Fibroblast of skin of abdomen (primary cell): Measurements from ENCODE around the gene TMEM134. TPM values are rescaled to one million over a fixed set of nuclear protein-coding genes. Genes with fewer than 3 reads are reported as not detected.
A peak's percentile ranks its signal among the peaks of the same experiment; 100 is the strongest.
"Not testable (repeated sequence)": the region's sequence is repeated elsewhere in the genome, so short reads cannot be mapped to it uniquely, and the experiment has no call there.

Source experiments
- DNase-seq: peaks from one replicate; pipeline ENCODE4 v3.0.0-alpha.2; 2013
- polyA plus RNA-seq, 2 experiments: library from polyadenylated mRNA; unstranded; fragments of 120-200 nt; gene quantifications; one replicate each; pipeline ENCODE4 v1.2.1, GENCODE V29; 2013; ENCODE audit not compliant: insufficient read length in 2 of 2

Gene TMEM134, protein sequence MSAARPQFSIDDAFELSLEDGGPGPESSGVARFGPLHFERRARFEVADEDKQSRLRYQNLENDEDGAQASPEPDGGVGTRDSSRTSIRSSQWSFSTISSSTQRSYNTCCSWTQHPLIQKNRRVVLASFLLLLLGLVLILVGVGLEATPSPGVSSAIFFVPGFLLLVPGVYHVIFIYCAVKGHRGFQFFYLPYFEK
- polyA plus RNA-seq (2013, experiment 1 of 2; ENCODE audit: insufficient read length) = 38.0 TPM
- 40.0 TPM for polyA plus RNA-seq (2013, experiment 2 of 2; ENCODE audit: insufficient read length)

DNA sequence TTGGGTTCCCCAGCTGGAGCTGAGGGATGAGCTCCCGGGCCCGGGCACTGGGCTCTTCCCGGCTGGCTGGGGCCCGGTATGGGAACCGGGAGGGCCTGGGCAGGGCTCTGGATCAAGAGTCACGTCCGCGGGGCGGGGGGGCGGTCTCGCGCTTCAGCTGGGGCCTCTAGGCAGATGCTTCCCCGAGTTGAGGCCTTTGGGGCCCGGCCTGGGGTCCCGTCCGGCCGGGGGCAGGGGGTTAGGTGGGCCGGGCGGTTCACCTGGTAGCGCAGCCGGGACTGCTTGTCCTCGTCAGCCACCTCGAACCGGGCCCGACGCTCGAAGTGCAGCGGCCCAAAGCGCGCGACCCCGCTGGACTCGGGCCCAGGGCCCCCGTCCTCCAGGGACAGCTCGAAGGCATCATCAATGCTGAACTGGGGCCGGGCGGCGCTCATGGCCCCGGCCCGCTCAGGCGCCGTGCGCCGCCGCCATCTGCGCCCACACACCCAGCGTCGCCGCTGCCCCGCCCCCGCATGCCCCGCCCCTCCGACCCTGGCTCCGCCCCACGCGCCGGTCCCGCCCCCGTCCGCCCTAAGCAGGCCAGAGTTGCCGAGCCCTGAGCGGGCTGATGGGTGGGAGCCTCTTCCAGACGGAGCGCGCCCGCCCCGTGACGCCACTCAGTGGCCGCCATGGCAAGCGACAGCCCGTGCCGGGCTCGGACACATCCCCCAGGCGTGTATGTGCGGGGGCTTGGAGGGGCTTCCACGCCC, at the start of gene TMEM134:
Gene TMEM134 (minus strand): TSS at position 493 of the 749 bp plus-strand sequence. CDS start 59 bp downstream, at position 434.
- DNase-seq = peak; percentile 93

DNA sequence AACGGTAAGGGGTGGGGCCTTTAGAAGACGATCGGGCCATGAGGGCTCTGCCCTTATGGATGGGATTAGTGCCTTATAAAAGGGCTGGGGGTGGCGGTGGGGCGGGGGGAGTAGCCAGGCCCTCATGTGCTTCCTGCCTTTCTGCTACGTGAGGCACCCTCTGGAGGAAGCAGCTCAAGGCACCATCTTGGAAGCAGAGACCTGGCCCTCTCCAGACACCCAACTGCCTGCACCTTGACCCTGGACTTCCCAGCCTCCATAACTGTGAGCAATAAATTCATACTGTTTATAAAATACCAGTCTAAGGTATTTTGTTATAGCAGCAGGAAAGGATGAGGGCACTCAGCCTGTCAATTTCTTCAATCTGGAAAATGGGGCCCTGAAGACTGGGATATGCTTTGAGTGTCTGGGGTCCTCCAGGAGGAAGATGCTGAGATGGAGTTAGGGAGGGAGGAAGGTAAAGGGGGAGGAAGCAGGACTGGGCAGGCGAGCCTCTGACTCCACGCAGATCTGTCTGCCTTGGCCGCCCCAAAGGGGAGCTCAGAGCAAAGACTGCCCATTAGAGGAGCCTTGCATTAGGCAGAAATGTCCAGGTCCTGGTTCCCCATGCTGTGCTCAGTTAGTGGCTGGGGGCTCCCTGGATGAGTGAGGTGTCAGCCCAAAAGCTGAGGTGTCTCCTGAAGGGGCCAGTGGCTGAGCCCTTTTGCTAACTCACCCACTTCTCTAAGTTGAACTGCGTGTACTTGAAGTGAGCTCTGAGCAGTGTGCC, 48.9 kb upstream of the TMEM134 start:
- no peak for DNase-seq

DNA sequence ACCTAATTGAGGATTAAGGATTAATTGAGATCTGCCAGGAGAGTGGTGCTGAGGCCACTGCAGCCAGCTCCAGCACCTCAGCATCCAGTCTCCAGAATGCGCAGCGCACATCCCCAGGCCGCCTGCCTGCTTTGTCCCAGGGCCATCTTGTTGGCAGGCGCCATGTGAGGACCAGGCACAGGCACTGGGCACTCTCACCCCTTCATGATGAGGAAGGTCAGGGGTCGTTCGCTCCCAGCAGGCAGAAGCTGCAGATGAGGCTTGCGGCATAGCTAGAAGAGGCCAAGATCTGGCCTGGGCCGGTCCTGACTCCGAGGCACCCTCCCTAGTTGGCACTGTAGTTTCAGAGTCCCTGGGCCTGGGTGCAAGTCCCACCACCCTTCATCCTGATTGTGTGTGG, 47.8 kb upstream of the TMEM134 start:
- no peak for DNase-seq

DNA sequence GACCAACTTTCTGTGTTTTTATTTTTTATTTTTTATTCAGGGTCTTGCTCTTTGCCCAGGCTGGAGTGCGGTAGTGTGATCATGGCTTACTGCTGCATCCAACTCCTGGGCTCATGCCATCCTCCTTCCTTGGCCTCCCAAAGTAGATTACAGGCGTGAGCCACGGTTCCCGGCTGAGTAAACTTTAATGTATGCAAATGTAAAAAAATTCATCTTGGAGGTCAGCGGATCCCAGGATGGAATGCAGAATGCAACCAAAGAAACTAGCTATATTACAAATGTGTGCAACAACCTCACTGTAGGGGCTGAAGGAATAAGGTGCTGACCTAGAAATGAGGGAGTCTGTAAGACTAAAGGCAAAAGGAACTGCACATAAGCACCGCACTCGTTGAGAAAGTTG, 45.1 kb upstream of the TMEM134 start:
- DNase-seq = no peak

DNA sequence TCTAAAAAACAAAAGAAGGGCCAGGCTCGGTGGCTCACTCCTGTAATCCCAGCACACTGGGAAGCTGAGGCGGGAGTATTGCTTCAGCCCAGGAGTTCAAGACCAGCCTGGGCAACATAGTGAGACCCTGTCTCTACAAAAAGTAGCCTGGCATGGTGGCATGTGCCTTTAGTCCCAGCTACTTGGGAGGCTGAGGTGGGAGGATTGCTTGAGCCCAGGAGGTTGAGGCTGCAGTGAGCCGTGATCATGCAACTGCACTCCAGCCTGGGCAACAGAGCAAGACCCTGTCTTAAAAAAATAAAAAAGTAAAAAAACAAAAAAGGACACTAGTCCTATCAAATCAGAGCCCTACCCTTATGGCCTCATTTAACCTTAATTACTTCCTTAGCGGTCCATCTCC, 42.5 kb upstream of the TMEM134 start:
- DNase-seq = not testable (repeated sequence)

DNA sequence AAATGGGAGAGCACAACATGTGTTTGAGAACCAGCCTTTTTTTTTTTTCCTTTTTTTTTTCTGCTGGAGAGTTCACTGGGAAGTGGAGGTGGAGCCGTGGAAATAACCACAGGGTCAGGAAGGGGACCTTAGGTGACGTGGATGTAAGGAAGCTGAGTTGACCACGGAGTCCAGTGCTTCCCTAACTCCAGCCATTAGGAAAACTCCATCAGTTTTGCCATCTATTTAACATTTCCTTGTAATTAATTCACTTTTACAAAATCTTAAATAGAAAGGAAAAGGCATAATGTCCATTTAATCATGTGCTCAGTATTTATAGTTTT, 40.9 kb upstream of the TMEM134 start:
- no peak for DNase-seq

DNA sequence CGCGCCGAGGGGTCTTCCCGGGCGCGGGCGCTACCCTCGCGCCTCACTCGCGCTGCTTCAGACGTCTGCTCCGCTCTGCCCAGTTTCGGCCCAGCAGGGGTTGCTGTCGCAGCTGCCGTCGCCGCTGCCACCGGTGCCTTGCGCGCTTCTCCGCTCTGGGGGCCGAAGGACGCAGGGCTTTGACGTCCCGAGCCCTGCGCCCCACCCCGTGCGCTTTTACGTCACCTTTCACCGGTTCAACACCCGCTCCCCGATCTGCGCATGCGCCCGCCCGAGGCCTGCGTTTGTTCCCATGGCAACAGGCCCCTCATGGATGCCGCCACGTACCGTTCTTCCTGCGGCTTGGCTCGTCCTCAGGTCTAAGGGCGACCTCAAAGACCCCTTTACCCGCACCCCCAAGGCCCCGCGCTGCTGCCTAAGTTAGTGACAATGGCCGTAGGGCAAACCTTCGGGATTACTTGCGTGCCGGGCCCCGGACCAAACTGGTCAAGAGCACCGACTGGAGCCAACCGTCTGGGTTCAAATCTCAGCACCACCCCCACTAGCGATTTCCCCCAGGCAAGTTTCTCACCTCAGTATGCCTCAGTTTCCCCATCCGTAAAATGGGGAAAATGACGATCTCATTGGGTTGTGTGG, 39.6 kb upstream of the TMEM134 start:
- peak; percentile 96 for DNase-seq

DNA sequence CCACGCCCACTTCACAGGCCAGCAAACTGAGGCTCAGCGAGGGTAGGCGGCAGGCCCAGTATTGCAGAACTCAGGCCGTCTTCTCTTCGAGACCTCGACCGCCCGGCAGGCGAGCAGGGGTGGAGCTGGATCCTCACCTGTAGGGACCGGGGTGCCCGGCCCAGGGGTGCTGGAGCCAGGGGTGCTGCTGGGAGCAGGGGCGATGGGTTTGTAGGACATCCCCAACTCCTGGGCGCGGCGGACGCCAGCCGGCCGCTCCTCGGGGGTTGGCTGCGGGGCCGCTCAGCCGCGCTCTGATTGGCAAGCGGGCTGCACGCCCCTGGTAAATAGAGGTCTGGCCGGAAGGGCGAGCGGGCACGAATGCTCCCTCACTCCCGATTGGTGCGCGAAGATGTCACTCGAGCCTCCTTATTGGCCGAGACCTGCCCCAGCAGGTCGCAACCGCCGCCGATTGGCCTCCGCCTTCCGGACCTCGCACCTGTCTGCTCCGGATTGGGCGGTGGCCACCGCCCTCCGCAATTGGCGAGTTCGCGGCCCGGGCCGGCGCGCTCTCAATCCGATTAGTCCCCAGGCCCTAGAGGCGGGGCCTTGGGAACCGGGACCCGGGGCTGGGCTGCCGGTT, 38.9 kb upstream of the TMEM134 start, which contains the start of gene CDK2AP2:
Gene CDK2AP2 (minus strand): TSS at position 299 of the 622 bp plus-strand sequence. CDS start 80 bp downstream, at position 219.
- peak; percentile 100 for DNase-seq

DNA sequence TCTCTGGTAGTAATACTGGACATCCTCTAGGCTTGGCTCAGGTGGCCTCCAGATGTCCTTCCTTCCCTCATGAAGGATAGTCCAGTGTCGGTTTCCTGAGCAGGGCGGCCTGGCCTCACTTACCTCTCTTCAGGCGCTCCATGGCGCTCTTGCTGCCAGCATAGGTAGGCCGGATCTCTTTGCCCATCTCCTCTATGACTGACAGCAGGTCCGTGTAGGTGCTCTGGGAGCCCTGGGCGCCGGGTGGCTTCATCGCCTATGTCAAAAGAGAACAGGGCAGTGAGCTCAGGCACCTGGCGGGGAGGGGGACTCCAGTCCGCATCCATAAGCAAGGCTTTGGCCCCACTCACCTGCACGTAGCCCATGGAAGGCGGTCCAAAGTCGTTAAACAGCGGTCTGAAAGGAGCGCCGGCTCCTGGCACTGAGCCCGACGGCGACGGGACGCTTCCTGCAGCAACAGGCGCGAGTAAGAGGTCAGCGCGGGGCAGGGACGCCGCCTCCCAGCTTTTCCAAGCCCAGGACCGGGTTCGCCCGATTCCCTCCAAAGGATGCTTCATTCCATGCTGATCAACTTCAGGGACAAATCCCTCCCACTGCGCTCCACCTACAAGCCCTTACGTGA, 38.3 kb upstream of the TMEM134 start:
- DNase-seq = no peak

DNA sequence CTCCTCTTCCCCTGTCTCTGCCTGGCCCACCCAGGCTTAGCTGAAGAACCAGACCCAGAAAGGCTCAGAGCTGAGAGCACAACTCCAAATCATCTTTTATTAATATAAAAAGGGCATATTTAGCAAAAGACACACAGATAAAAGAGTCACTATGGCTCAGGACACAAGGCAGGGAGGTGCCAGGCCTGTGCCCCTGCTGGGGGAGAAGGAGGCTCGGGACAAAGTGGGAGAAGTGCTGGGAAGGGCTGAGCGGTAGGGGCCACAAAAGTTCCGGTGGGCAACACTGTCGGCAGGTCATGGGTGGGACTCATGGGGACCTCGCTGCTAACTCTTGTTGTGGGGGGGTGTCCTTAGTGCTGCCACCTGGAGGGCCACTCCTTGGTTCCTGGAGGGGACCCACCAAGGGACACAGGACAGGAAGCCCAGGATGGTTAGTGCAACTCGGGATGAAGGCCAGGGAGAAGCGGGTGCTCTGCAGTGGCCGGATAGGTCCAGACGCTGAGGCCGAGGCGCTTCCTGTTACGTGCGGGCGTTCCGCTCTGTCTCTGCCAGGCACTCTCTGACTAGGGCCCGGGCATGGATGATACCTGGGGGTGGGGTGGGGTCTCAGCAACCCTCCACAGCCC, 37.5 kb upstream of the TMEM134 start:
- DNase-seq = no peak

DNA sequence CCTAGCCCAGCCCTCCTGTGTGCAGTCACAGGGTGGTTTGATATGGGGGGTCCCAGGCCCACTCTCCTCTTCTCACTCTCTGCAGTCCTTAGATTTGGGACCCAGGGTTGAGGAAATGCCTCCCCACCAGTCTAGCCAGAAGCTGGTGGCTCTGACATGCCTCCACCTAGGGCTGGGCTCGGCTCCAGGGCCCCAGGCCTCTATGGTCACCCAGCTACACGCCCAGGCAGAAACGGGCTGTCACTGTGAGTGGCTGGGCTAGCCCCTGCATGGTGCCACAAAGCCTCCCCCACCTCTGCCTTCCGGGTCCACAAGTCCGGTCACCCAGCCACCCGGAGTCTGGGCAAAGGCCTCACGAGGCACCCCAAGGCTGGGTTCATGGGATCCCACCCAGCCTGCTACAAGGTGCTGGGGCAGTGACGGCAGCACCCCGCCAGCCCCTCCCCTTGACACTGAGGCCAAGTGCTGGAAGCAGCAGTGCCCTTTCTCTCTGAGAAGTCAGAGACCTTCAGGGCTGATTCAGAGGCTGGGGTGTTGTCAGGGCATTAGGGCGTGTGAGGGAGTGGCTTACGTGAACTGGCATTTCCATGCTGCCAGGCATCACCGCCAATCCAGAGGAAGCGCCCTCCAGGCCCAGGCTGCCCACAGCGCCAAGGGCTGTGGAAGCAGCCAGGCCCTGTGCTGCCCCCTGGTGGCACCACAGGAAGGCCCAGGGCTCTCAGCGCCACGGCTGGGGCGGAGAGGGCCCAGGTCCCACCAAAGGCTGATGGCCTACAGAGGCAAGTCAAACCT, 36.8 kb upstream of the TMEM134 start:
- peak; percentile 75 for DNase-seq

DNA sequence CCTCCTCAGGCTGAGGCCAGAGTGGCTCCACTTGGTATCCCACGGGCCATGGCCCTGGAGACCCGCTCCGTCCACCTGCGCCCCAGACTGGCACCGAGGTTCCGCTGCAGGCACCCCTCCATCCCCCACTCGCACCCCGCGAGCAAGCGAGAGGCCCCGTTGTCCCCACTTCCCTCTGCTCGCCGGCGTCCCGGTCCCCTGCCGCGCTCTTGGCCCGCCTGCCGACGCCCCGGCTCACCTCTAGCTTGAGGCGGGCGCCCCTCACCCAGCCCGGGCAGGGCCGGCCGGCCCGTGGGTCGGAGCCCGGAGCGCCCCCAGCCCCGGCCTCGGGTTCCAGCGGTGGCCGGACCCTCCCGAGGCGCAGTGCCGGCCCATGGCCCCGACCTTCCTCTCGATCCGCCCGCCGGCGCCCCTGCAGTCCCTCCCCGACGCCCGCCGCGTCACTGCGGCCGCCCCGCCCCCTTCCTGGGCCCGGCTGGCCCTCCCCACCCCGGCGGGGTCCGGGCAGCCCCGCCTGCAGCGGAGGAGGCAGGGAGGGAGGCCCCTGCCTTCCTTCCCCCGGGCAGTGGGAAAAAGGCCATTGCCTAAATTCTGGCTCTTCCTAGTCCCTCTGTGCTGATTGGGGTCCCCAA, 36.0 kb upstream of the TMEM134 start, which contains the start of gene PITPNM1:
Gene PITPNM1 (minus strand): TSS at position 414 of the 632 bp plus-strand sequence. CDS start 1,183 bp downstream, outside the sequence.
- peak; percentile 51 for DNase-seq

DNA sequence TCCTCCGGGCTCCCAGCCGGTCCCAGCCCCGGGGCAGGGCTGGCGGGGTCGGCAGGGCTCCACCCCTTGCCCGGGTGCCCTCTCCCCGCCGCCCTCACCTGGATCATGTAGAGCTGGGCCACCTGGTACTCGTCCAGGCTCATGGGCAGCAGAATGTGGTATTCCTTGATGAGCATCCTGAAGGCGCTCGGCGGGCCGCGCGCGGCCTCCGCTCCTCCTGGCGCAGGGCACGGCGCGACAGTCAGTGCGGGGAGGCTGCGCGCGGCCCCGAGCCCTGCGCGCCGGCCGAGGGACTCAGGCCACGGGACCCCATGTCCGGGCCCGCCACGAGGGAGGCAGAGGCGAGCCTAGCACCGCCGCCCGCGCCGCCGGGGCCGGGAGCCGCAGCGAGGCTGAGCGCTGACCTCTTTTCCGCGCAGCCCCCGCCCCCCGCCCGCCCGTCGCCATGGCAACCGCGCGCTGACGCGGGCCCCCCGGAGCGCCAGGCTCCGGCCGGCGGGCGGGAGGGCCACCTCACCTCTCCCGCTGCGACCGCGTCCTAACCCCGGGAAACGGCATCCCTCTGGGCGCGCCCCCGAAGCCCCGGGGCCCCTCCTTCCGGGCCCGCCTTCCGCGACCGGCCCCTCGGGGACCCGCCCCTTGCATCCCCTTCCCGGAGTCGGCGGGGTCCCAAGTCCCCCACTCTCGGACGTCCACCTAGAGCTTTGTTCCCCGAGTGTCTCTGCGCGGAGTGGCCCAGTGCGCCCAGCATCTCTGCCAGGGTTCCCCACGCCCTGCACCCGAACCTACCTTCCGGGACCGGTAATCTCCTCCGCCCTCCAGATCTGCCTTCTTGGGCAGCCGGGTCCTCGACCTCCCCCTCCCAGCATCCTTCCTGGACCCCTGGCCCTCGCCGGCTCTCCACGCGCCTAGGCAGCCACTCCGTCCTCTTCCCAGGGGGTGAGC, 35.2 kb upstream of the TMEM134 start:
- DNase-seq = peak; percentile 25

DNA sequence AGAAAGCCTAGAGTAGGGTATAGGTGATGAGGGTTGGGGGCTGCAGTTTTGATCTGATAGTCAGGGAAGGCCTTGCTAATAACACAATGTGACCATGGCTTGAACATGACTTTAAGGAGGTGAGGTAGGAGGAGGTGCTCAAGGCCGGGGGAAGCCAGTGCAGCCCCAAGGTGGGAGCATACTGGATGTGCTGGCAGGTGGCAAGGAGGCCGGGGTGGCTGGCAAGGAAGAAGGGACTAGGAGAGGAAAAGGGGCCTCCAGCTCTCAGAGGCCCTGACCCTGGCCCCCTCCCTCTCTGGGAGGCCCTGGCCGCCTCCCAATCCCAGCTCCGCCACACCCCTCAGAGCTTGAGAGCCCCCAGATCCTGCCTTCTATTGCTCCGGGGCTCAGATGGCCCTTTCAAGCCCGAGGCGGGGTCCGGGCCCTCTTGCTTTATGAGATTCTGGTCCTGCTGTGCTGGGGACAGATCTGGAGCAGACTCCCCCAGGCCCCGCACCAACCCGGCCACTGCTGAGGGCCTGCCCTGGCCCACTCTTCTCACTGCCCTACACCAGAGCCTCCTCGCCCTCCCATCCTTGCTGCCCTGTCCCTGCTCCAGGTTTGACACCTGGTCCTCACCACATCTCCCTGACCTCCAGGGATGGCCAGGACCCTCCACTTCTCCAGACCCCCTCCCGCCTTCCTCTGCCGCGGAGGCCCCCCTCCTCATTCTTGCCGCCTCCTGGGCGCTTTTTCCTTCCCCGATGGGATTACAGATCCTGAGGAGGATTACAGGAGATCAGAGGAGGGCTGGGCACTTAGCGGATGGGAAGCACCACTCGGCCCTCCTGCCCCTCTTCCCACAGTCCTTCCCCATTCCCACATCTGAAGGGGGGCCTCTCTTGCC, 34.3 kb upstream of the TMEM134 start:
- DNase-seq = no peak

DNA sequence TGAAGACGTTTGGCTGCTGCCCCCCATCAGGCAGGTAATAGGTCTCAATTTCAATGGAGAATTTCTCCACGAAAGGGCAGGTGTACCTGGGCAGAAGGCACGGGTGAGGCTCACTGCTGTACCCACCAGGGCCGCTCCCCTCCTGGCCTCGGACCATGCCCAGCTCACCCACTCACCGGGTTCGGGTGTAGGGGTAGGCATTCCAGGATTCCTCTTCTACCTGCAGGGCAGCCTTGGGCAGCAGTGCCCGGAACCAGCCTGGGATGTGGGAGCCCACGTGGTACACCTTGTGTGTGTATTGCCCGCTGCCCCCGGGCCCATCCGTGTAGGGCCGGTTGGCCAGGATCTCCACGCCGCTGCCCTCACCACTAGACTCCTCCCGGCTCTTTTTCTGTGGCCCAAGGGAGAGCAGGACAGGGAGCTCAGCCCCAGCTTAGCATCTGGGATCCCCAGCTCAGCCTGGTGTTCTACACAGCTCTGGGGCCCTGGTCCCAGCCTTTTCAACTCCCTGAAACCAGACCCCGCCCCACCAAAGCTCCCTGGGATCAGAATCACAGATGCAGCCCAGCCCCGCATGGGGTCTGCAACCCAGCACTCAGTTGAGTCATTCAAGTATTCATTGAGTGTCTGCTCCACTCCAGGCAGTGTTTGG, 33.4 kb upstream of the TMEM134 start:
- no peak for DNase-seq

DNA sequence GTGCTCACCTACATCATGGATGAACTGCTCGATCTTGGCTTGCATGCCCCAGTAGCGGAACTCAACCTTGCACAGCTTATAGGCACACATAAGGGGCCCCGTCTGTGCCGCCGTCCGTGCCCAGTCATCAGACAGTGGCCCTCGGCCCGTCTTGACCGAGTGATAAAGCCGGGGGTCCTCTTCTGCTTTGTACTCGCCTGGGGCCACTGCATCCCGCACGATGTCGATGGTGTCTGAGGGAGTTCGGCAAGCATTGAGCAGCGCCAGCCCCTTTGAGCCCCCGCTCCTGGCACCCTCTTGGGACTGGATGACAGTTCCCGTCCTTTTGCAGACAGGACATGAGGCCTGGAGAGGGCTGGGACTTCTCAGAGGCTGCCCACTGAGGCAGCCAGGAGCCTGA, 32.8 kb upstream of the TMEM134 start:
- DNase-seq = no peak
